Upper lobe of left lung (tissue), 6 donors: ENCODE measurements around the gene RASSF4. TPM values are rescaled to one million over a fixed set of nuclear protein-coding genes. Genes with fewer than 3 reads are reported as not detected.

Experiments
- ATAC-seq, 2 donors: fragments of 200-7000 bp; cut with Tn5 transposase; one replicate each; pipeline ENCODE4 v1.9.1; 2022; ENCODE audit warnings: mild to moderate bottlenecking in 2 of 2, moderate library complexity in 2 of 2; ENCODE audit not compliant: low FRiP score in 2 of 2
- DNase-seq, 2 donors: peaks; one replicate each; pipeline ENCODE4 v3.0.0-alpha.2; 2019 to 2020
- H3K27ac ChIP-seq, 4 donors: fragments of 200-600 bp; sonication (generic); one replicate each; pipeline ENCODE4 v1.5.1; 2016 to 2019
- H3K27me3 ChIP-seq, 4 donors: fragments of 200-600 bp; sonication (generic); one replicate each; pipeline ENCODE4 v1.5.1; 2017 to 2019
- H3K36me3 ChIP-seq, 4 donors: fragments of 200-600 bp; sonication (generic); one replicate each; pipeline ENCODE4 v1.5.1; 2016 to 2019
- H3K4me1 ChIP-seq, 4 donors: fragments of 200-600 bp; sonication (generic); one replicate each; pipeline ENCODE4 v1.5.1; 2018 to 2019
- H3K4me3 ChIP-seq, 4 donors: fragments of 200-600 bp; sonication (generic); one replicate each; pipeline ENCODE4 v1.5.1; 2017 to 2019; ENCODE audit warnings: mild to moderate bottlenecking in 2 of 4, moderate library complexity in 1 of 4
- H3K9me3 ChIP-seq, 4 donors: fragments of 200-600 bp; sonication (generic); one replicate each; pipeline ENCODE4 v1.5.1; 2018 to 2019
- EP300 ChIP-seq, 4 donors: sonication (generic); formaldehyde crosslinking; IDR thresholded peaks; one replicate each; pipeline ENCODE4 v1.5.1; 2017; ENCODE audit warnings: antibody characterized with exemption in 4 of 4, control low read depth in 2 of 4
- POLR2A ChIP-seq, 4 donors: fragments of 450-650 bp; IDR thresholded peaks; one replicate each; pipeline ENCODE4 v1.5.1; 2016 to 2017; ENCODE audit warnings: antibody characterized with exemption in 4 of 4, mild to moderate bottlenecking in 2 of 4
- POLR2AphosphoS5 ChIP-seq, 2 donors: sonication (generic); formaldehyde crosslinking; IDR thresholded peaks; one replicate each; pipeline ENCODE4 v1.5.1; 2017; ENCODE audit warnings: antibody characterized with exemption in 2 of 2
- WGBS, 2 donors: methylation state at CpG; one replicate each; pipeline ENCODE4 v1.1.5; 2017 to 2018; 5-methylcytosine and 5-hydroxymethylcytosine counted together
- total RNA-seq, 6 donors: library from RNA; depleted of rRNA in 4 of 6; stranded (reverse); fragments of >200 nt in 4 of 6; gene quantifications; one replicate each; pipeline versions ENCODE4 v1.1.0 to v1.2.1, GENCODE V29; 2016 to 2021
- TF ChIP-seq, protein P1 (sequence below), 6 experiments: fragments of 450-650 bp in 4 of 6; fragments of 200-600 bp in 2 of 6; sonication (generic) in 2 of 6; IDR thresholded peaks; one replicate each; pipeline ENCODE4 v1.5.1; 2016 to 2019; ENCODE audit warnings: antibody characterized with exemption in 6 of 6
- donor health status: DM: no; HTN: no; CAD: no; lungs with moderate emphysema.
- donor health status: DM: no; HTN: yes; CAD: no; lungs with severe emphysema.

The RASSF4 gene
- total RNA-seq, 6 donors from 2014 or later = 23.4 to 194 (median 48.0) TPM

DNA sequence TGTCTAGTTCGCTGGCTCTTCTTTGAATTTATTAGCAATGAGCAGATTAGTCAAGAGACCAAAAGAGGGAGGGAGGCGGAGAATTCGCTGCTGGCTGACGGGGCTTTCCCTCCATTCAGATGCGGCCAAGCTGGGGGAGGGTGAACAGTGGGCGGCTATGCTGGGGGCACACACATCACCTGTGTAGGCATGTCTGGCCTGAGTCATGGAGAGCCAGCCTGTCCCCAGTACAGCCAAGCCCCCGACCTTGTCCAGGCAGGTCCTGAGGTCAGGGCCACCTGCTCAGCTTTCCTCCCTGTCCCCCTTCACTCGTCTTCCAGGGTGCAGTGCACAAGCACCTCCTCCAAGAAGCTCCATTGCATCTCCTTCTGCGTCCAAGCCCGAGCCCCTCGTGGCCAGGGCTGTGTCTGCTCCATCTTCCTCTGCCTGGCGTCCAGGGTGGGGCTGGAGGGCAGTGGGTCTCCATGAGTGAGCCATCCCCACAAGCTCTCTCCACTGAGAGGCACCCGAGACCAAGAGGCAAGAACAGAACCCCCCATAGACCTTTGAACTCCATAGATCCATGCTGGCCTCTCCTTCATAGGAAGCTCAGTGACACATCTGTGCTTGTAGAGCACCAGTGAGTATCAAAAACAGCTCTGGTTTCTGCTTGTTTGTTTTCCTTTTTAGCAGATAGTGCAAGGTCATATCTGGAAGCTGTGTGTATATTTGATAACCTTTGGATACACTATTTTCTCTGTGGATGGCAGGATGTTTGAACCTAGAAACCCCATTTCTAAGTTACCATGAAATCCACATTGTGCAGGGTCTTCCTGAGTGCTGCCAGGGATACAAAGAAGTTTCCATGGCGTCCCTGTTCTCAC is 20.9 kb downstream of the RASSF4 start:
- no peak for ATAC-seq
- Histone ChIP-seq H3K27ac (peak overlapping the region; percentile 41 to 92 (median 88)), H3K36me3 (peaks cover 0 to 41% (median 11%) of the 10 kb centered on the region in 4 donors), H3K27me3 (no peaks in the 10 kb centered on the region), H3K9me3 (no peaks in the 10 kb centered on the region), H3K4me1 (peaks cover 71 to 91% (median 77%) of the 10 kb centered on the region in 4 donors), H3K4me3 (no peak overlapping the region)
- peak in 1 of 2 donors; percentile 18 for DNase-seq
- 78 to 79% methylated on average over 14 of the region's 14 CpGs for WGBS, 2 donors
- TF ChIP-seq POLR2A (IDR thresholded peaks at IDR 0.05) (no peak), EP300 (IDR thresholded peaks at IDR 0.05) (no peak), POLR2AphosphoS5 (IDR thresholded peaks at IDR 0.05) (no peak)
- TF ChIP-seq, protein P1, sequence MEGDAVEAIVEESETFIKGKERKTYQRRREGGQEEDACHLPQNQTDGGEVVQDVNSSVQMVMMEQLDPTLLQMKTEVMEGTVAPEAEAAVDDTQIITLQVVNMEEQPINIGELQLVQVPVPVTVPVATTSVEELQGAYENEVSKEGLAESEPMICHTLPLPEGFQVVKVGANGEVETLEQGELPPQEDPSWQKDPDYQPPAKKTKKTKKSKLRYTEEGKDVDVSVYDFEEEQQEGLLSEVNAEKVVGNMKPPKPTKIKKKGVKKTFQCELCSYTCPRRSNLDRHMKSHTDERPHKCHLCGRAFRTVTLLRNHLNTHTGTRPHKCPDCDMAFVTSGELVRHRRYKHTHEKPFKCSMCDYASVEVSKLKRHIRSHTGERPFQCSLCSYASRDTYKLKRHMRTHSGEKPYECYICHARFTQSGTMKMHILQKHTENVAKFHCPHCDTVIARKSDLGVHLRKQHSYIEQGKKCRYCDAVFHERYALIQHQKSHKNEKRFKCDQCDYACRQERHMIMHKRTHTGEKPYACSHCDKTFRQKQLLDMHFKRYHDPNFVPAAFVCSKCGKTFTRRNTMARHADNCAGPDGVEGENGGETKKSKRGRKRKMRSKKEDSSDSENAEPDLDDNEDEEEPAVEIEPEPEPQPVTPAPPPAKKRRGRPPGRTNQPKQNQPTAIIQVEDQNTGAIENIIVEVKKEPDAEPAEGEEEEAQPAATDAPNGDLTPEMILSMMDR (IDR thresholded peaks at IDR 0.05) = no peak

DNA sequence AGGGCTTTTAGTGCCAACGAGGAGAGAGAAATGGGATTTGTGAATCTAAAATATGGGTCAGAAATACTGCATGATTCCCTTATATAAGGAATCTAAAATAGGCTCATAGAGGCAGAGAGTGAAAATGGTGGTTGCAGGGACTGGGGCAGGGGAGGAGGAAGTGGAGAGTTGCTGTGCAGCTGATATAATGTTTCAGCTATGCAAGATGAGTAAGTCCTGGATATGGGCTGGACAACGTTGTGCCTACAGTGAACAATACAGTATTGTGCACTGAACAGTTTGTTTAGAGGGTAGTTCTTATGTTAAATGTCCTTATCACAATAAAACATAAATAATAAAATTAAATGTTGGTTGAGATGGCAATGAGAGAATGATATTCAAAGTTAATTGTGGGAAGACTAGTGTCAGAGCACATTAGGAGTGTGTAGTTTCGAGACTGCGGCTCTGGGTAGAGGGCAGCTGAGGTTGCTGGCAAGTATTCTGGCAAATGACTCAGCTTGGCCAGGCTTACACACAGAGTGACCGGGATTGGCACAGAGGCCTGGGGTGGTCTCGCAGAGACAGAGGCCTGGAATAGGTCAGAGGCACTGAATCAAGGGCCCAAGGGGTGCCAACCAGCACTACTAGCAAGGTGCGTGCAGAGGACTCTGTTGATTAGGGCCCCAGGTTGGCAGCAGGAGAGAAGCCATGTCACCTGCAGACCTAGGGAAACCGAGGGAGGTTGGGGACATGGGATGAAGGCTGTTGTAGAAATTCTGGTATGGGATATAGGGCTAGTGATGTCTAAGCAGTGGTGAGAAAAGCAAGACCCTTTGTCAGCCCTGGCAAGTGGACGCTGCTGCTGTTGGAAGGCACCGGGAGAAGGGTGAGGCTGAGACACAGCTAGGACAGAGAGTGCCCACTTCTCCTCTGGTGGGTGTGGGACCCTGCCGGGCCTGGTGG is 21.8 kb downstream of the RASSF4 start:
- H3K4me3 ChIP-seq = no peak overlapping the region
- peak overlapping the region; percentile 69 to 92 (median 88) for H3K27ac ChIP-seq
- peaks cover 0 to 39% (median 12%) of the 10 kb centered on the region in 4 donors for H3K36me3 ChIP-seq
- TF ChIP-seq, protein P1 (IDR thresholded peaks at IDR 0.05) = no peak
- TF ChIP-seq POLR2AphosphoS5 (IDR thresholded peaks at IDR 0.05) (peak in 1 of 2 donors; percentile 13), POLR2A (IDR thresholded peaks at IDR 0.05) (no peak)
- no peaks in the 10 kb centered on the region for H3K27me3 ChIP-seq
- H3K4me1 ChIP-seq = peaks cover 69 to 93% (median 76%) of the 10 kb centered on the region in 4 donors
- peak in 1 of 2 donors; percentile 69 for ATAC-seq
- 65% methylated on average over 11 of the region's 11 CpGs for WGBS, 2 donors
- peak in 1 of 2 donors; percentile 29 for DNase-seq
- no peaks in the 10 kb centered on the region for H3K9me3 ChIP-seq

DNA sequence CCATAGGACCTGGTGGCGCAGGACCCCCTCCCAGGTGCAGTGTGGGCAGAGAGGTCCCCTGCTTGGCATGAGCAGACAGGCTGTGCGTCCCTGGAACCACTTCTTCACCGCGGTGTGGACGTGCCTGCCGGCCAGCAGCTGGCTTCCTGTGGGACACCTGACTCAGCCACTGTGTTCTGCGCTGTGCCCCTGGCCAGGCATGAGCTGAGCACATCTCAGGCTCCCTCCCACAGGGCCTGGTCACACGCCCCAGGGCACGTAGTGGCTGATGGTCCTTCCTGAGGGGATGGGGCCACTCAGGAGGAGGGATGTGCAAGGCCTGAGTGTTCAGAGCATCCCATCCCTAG is 22.5 kb downstream of the RASSF4 start:
- ATAC-seq (no peak), DNase-seq (peak; percentile 39 to 74)
- Histone ChIP-seq H3K36me3 (peaks cover 0 to 33% (median 10%) of the 10 kb centered on the region in 4 donors), H3K27ac (peak overlapping the region; percentile 69 to 92 (median 88)), H3K9me3 (no peaks in the 10 kb centered on the region), H3K4me3 (no peak overlapping the region), H3K27me3 (no peaks in the 10 kb centered on the region), H3K4me1 (peaks cover 68 to 92% (median 76%) of the 10 kb centered on the region in 4 donors)
- WGBS, 2 donors = 77 to 84% methylated on average over 3 to 9 of the region's 9 CpGs
- TF ChIP-seq POLR2A (IDR thresholded peaks at IDR 0.05) (no peak), POLR2AphosphoS5 (IDR thresholded peaks at IDR 0.05) (peak in 1 of 2 donors; percentile 47), EP300 (IDR thresholded peaks at IDR 0.05) (peak in 1 of 4 donors; percentile 46)
- TF ChIP-seq, protein P1 (IDR thresholded peaks at IDR 0.05) = no peak

DNA sequence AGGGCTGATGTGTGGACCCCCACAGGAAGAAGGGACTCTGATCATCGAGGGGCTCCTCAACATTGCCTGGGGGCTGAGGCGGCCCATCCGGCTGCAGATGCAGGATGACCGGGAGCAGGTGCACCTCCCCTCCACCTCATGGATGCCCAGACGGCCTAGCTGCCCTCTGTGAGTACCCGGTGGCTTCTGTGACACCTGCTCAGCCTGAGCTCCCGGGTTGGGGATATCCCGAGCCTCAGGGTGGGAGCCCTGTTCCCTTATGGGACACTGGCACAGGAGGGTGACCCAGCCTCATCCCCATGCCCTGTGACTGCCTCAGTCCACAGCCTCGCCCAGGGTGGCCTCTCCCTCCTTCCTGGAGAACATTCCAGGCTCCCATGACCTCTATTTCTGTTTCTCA is 22.9 kb downstream of the RASSF4 start:
- ATAC-seq (no peak), DNase-seq (peak in 1 of 2 donors; percentile 19)
- no peaks in the 10 kb centered on the region for H3K9me3 ChIP-seq
- no peak overlapping the region for H3K4me3 ChIP-seq
- H3K27me3 ChIP-seq = no peaks in the 10 kb centered on the region
- WGBS, 2 donors = 91 to 93% methylated on average over 3 to 9 of the region's 9 CpGs
- H3K27ac ChIP-seq = peak overlapping the region; percentile 69 to 92 (median 88)
- H3K36me3 ChIP-seq = peaks cover 0 to 29% (median 7%) of the 10 kb centered on the region in 4 donors
- TF ChIP-seq POLR2AphosphoS5 (IDR thresholded peaks at IDR 0.05) (no peak), POLR2A (IDR thresholded peaks at IDR 0.05) (no peak), EP300 (IDR thresholded peaks at IDR 0.05) (no peak)
- TF ChIP-seq, protein P1 (IDR thresholded peaks at IDR 0.05) = no peak
- H3K4me1 ChIP-seq = peaks cover 64 to 95% (median 74%) of the 10 kb centered on the region in 4 donors
